Esophagus mucosa (tissue), 1 donor: ENCODE results near the gene LRP1. TPM values are rescaled to one million over a fixed set of nuclear protein-coding genes. Genes with fewer than 3 reads are reported as not detected.

Source experiments
- ATAC-seq: fragments of 200-7000 bp; cut with Tn5 transposase; one replicate; pipeline ENCODE4 v1.9.1; 2020
- total RNA-seq: library from RNA; stranded (reverse); gene quantifications from one replicate; pipeline ENCODE4 v1.2.4, GENCODE V29; 2023
- donor health status: DM: yes; HTN: yes; CAD: no.

LRP1 gene
- total RNA-seq, 1 donor from 2014 or later: 74.0 TPM

DNA sequence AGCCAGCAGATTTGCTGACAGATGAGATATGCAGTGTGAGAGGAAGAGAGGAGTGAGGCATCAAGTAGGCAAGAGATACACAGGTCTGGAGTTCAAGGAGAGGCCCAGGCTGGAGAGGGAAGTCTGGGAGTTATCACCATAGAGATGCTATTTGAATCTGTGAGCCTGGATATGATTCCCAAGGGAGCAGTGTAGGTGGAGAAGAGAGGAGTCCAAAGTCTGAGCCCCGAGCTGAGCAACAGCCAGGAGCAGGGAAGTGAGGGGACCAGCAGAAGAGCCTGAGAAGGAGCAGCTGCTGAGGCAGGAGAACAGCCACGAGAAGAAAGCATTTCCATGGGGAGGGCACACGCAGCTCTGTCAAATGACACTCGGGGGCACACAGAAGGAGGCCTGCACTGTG, 68.2 kb downstream of the LRP1 start:
- no peak for ATAC-seq

DNA sequence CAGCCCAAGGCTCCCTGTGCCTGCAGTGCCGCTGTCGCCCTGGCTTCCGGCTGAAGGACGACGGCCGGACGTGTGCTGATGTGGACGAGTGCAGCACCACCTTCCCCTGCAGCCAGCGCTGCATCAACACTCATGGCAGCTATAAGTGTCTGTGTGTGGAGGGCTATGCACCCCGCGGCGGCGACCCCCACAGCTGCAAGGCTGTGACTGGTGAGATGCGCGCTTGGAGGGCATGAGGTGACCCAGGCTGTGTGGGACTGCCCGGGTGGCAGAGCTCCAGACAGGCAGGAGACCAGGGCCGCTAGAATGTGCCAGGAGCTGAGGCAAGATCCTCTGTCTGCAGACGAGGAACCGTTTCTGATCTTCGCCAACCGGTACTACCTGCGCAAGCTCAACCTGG, 68.7 kb downstream of the LRP1 start:
- no peak for ATAC-seq

DNA sequence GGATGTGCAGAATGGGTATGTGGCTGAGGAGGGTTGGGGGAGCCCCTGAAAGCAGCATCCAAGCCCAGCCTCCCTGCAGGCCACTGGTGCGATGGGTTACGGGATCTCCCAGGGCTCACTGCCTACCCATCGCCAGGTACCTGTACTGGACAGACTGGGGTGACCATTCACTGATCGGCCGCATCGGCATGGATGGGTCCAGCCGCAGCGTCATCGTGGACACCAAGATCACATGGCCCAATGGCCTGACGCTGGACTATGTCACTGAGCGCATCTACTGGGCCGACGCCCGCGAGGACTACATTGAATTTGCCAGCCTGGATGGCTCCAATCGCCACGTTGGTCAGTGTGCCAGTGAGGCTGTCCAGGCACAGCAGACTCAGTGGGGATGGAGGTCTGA, 70.0 kb downstream of the LRP1 start:
- no peak for ATAC-seq

DNA sequence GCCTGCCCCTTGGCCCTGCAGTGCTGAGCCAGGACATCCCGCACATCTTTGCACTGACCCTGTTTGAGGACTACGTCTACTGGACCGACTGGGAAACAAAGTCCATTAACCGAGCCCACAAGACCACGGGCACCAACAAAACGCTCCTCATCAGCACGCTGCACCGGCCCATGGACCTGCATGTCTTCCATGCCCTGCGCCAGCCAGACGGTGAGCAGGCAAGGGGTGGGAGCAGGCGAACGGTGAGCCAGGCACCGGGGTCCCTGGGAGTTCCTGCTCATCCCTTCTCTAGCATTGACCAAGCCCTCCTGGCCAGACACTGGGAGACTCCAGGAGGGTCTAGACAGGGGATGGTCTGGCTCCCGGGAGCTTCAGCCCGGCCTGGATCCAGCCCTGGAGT, 70.9 kb downstream of the LRP1 start:
- ATAC-seq: no peak

DNA sequence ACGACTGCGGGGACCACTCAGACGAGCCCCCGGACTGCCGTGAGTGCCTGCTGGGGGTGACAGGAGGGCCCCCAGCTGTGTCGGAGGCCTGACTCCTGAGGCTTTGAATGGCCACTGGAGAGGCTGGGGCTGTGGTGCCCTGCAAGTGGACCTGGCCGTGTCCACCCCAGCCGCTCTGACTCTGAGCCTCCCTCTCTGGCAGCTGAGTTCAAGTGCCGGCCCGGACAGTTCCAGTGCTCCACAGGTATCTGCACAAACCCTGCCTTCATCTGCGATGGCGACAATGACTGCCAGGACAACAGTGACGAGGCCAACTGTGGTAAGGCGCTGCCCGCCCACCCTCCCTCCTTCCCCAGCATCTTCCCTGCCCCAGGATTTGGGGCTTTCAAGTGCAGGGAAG, 72.2 kb downstream of the LRP1 start:
- ATAC-seq: no peak

DNA sequence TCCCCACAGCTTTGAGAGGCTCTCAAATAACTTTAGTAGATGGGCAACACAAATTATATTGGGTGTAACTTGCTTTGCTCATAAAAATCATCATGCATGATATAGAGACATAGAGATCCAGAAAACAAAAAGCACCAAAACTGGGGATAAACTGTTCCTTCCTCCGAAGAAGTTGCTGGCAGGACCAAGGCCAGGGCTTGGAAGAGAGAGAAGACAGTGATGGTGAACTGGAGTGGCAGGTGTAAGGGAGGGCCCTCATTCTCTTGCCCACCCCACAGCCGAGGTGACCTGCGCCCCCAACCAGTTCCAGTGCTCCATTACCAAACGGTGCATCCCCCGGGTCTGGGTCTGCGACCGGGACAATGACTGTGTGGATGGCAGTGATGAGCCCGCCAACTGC, 72.9 kb downstream of the LRP1 start:
- ATAC-seq: no peak

DNA sequence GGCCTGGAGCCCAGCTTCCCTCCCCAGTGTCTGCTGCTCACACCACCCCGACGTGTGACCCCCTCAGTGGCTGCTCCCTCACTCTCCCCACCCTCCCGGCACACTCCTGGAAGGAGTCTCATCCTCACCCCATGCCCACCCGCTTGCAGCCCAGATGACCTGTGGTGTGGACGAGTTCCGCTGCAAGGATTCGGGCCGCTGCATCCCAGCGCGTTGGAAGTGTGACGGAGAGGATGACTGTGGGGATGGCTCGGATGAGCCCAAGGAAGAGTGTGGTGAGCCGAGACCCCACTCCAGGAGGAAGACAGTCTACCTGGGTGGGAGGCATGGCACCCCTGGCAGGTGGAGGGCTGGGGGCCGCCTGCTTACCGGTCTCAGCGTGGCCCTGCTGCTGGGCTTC, 73.3 kb downstream of the LRP1 start:
- ATAC-seq: no peak

DNA sequence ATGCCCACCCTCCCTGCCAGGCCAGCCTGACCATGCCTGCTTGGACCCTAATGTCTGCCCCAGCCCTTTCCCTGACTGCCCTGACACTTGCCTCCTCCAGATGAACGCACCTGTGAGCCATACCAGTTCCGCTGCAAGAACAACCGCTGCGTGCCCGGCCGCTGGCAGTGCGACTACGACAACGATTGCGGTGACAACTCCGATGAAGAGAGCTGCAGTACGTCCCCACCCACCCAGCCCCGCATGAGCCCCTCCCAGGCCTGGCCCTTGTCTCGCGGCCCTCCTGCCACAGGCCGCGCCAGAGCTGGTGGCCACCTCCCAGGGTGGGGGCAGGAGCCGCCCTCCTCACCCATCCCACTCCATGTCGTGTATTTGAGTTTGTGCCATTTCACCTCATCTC, 74.0 kb downstream of the LRP1 start:
- ATAC-seq: no peak

DNA sequence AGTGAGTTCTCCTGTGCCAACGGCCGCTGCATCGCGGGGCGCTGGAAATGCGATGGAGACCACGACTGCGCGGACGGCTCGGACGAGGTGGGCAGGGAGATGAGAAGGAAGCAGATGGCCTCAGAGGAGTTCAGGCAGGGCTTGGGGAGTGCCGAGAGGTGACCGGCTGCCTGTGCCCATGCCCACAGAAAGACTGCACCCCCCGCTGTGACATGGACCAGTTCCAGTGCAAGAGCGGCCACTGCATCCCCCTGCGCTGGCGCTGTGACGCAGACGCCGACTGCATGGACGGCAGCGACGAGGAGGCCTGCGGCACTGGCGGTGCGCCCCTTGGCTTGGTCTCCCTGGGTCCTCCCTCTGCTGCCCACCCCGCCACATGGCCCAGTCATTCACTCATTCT, 74.9 kb downstream of the LRP1 start:
- ATAC-seq: no peak

DNA sequence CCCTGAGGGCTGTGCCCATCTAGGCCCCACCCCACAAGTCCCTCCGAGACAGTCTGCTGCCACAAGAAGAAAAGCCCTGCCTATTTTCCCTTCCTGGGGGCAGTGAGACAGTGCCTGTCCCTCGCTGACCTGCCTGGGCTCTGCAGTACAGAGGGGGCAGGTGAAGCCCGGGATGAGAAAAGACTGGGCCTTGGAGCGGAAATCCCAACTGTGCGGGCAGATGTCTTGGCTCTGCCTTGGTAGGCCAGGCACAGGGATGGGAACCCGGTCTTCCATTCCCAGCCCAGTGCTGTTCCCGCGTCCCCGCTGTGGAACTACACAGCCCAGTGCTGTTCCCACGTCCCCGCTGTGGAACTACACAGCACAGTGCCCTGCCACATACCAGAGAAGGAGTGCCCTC, 75.5 kb downstream of the LRP1 start:
- no peak for ATAC-seq

DNA sequence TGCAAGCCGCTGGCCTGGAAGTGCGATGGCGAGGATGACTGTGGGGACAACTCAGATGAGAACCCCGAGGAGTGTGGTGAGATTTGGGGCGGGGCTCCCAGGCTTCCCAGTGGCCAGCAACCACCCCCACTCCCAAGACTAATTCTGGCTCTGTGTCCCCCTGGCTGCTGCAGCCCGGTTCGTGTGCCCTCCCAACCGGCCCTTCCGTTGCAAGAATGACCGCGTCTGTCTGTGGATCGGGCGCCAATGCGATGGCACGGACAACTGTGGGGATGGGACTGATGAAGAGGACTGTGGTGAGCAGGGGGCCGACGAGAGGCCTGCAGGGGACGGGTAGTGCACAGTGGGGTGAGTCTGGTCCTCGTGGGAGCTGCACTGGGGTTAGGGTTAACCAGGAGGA, 76.2 kb downstream of the LRP1 start:
- no peak for ATAC-seq

DNA sequence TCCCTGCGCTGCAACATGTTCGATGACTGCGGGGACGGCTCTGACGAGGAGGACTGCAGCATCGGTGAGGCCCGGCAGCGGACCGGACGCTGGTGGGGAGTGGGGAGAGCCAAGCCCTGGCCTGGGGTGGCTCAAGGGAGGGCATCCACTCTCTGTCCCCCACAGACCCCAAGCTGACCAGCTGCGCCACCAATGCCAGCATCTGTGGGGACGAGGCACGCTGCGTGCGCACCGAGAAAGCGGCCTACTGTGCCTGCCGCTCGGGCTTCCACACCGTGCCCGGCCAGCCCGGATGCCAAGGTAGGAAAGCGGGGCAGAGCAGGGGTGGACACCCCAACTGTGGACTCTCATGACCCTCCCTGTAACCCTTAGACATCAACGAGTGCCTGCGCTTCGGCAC, 76.9 kb downstream of the LRP1 start:
- ATAC-seq: no peak

DNA sequence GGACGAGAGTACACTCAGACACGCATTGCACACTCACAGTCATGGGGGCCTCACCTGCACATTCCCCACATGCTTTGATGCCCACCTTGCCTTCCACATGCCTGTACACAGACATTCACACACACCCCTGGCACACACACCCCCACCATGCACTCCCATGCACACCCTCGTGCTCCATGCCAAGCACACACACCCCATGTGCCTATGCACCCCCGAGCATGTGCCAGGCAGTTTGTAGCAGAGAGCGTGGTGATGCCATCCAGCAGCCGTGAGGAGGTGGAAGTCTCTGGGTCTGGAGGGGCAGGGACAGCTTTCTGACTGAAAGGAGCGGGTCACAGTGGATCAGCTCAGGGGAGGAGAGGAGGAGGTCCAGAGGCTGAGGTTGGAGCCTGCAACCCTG, 77.6 kb downstream of the LRP1 start:
- no peak for ATAC-seq

DNA sequence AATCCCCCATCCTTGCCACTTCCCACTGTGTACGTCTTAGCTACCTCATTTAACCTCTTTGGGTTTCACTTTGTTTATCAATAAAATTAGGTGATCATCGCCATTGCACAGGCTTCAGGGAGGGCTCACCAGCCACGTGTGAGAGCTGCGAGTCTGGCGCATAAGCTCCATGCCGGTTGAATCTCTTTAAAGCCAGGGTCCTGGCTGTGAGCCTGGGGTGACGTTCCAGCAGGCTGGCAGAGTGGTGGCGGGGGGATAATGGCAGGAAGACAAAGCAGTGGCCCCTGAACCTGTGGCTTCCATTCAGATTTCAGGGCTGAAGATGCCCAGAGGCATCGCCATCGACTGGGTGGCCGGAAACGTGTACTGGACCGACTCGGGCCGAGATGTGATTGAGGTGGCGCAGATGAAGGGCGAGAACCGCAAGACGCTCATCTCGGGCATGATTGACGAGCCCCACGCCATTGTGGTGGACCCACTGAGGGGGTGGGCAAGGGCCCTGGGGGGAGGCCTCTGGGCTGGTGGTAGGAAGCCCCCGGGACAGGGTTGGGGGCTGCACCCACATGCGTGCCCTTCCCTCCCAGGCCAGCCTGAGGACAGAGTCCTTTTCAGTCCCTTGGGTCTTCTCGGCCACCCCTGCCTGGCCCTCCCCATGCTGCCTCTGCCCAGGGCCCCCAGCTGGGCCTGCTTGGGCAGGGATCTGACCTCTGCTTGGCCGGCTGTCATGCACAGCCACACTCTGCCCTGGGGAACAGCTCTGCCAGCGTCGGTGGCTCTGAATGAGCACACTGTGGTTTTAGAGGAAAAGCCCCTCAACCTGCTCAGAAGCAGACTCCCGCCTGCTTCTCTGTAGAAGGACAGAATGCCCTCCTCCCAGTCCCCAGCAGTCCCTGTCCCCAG, 79.7 kb downstream of the LRP1 start:
- ATAC-seq: no peak

DNA sequence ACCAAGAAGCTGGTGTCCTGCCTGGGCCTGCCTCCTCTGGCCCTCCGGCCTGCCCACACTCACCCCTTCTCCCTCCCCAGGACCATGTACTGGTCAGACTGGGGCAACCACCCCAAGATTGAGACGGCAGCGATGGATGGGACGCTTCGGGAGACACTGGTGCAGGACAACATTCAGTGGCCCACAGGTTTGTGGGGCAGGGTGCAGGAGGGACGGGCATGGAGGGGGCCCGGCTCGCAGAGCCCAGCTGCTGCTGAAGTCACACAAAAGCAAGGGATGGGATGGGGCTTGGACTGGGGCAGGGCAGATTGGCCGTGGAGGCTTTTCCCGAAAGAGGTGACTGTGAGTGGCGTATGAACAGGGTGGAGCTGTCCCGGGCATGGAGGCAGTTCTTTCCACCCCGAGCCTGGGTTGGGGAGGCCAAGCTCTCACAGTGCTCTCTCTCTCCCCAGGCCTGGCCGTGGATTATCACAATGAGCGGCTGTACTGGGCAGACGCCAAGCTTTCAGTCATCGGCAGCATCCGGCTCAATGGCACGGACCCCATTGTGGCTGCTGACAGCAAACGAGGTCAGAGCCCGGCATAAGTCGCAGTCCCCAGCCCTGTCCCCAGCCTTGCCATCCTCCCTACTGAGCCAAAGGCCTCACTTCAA, 80.5 kb downstream of the LRP1 start:
- ATAC-seq: no peak

DNA sequence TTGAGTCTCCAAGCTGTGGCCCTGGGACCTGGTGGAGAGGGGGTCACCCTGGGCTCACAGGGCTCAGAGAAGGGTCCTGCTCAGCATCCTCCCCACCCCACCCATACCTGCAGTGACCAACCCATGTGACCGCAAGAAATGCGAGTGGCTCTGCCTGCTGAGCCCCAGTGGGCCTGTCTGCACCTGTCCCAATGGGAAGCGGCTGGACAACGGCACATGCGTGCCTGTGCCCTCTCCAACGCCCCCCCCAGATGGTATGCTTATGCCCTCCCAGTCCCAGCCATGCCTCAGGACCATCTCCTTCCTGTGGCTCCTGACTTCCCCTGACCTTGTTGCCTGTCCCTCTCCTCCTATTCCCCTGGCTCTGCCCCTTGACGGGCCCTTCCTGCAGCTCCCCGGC, 81.6 kb downstream of the LRP1 start:
- ATAC-seq: no peak

DNA sequence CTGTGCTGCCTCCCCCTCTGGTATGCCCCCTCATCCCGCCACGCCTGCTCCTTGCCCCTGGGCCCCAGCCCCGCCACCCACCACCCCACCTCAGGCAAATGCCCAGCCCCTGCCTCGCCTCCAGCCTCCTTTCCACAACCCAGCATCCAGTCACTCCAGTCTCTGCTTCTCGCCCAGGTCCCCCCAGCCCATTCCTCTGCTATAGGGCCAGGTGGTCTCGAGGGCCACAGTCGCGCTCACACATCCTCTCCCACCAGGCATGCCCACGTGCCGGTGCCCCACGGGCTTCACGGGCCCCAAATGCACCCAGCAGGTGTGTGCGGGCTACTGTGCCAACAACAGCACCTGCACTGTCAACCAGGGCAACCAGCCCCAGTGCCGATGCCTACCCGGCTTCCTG, 82.2 kb downstream of the LRP1 start:
- ATAC-seq: no peak

DNA sequence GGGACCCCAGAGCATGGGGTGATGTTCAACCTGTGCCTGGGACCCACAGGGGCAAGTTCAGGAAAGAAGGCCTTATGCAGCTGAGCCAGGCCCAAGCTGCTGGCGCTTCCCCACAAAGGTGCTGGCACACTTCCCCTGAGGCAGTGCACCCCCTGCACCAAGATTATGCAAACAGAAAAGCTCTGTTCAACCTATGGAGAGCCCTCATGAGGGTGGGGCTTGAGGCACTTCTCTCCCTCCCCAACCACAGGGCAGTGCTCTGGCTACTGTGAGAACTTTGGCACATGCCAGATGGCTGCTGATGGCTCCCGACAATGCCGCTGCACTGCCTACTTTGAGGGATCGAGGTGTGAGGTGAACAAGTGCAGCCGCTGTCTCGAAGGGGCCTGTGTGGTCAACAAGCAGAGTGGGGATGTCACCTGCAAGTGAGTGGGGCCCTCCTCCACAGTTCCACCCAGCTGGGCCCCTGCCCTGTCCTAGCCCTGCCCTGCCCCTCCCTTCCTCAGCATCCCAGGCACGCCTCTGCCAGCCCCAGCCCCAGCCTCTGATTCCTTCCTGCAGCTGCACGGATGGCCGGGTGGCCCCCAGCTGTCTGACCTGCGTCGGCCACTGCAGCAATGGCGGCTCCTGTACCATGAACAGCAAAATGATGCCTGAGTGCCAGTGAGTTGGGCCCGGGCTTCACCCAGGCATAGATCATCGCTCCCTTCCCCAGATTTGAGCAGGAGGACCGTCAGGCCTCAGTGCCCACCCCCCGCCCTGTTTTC, 82.8 kb downstream of the LRP1 start:
- ATAC-seq: no peak

DNA sequence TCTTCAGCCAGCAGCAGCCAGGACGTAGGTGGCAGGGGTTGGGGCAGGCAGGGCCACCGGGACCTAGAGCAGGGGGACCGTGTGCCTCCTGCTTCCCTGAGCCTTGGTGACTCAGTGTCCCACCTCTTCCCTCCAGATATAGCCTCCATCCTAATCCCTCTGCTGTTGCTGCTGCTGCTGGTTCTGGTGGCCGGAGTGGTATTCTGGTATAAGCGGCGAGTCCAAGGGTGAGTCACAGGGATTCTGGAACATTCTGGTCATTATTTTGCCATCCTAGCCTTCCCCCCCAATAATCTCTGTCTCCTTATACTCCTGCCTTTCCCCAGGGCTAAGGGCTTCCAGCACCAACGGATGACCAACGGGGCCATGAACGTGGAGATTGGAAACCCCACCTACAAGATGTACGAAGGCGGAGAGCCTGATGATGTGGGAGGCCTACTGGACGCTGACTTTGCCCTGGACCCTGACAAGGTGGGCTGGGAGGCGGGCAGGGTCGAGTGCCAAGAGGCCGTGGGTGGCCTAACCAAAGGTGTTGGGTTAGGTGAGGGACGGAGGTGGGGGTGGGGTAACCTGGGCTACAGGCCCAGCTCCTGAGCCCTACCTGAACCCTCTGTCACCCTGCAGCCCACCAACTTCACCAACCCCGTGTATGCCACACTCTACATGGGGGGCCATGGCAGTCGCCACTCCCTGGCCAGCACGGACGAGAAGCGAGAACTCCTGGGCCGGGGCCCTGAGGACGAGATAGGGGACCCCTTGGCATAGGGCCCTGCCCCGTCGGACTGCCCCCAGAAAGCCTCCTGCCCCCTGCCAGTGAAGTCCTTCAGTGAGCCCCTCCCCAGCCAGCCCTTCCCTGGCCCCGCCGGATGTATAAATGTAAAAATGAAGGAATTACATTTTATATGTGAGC, 83.8 kb downstream of the LRP1 start:
- ATAC-seq: no peak

DNA sequence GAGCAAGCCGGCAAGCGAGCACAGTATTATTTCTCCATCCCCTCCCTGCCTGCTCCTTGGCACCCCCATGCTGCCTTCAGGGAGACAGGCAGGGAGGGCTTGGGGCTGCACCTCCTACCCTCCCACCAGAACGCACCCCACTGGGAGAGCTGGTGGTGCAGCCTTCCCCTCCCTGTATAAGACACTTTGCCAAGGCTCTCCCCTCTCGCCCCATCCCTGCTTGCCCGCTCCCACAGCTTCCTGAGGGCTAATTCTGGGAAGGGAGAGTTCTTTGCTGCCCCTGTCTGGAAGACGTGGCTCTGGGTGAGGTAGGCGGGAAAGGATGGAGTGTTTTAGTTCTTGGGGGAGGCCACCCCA, 84.4 kb downstream of the LRP1 start:
- no peak for ATAC-seq

DNA sequence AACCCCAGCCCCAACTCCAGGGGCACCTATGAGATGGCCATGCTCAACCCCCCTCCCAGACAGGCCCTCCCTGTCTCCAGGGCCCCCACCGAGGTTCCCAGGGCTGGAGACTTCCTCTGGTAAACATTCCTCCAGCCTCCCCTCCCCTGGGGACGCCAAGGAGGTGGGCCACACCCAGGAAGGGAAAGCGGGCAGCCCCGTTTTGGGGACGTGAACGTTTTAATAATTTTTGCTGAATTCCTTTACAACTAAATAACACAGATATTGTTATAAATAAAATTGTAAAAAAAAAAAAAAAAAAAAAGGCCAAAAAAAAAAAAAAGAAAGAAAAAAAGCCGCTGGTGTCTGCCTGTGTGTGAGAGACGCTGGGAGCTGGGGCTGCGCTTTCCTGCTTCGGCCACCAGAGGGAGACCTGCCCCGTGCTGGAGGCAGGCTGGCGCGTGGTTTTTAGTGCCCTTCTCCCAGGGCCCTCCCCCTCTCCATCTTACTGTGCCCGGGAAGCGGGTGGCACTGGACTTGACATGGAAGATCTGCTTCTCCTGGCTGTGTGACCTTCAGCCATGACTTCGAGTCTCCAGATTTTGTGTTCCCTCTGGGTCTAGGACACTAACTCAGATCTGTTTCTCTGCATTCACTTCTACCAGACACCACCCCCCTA, 84.9 kb downstream of the LRP1 start:
- peak; percentile 73 for ATAC-seq

DNA sequence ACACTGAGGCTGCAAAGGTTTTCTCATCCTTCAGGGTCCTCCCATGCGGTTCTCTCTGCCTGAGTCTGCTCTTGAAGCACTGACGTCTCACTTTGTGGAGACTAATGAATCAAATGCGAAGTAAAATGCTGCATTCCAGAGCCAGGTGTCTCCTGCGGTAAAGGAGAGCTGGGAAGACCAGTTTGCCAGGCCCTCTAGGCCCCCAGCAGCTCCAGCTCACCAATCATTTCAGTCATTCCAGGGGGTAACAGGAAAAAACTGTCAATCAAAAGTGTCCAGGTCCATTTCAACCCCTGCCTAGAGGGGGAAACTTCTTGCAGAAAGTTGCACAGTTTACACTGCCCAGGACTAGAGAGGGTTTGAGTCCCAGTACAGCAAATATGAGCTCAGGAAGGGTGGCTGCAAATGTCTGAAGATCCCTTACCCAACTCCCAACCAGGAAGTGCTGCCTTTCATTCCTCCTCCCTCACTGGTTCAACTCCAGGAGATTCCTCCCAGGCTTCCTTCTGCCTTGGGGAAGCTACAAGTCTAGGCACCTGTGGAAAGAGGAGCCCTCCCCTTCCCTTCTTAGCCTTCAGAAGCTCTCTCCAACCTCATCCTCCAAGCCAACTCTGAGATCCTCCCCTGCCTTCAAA, 85.6 kb downstream of the LRP1 start:
- ATAC-seq: no peak
